Uterus (tissue), 4 donors: ENCODE results near the gene RARRES1. TPM values are rescaled to one million over a fixed set of nuclear protein-coding genes. Genes with fewer than 3 reads are reported as not detected.
A peak's percentile ranks its signal among the peaks of the same experiment; 100 is the strongest.

Source experiments
- DNase-seq, 2 donors: peaks; one replicate each; pipeline ENCODE4 v3.0.0-alpha.2; 2019 to 2020
- H3K27ac ChIP-seq, 2 donors: fragments of 200-600 bp; sonication (generic); 1 replicate in 1 of 2; 2 replicates in 1 of 2; pipeline ENCODE4 v1.5.1; 2016 to 2018
- H3K27me3 ChIP-seq, 2 donors: fragments of 200-600 bp; sonication (generic); one replicate each; pipeline ENCODE4 v1.5.1; 2018 to 2019; ENCODE audit warnings: control low read depth in 1 of 2
- H3K36me3 ChIP-seq, 2 donors: fragments of 200-600 bp; sonication (generic); one replicate each; pipeline ENCODE4 v1.5.1; 2019; ENCODE audit warnings: control low read depth in 1 of 2
- H3K4me1 ChIP-seq, 2 donors: fragments of 200-600 bp; sonication (generic); one replicate each; pipeline ENCODE4 v1.5.1; 2018 to 2019; ENCODE audit warnings: control low read depth in 1 of 2
- H3K4me3 ChIP-seq, 2 donors: fragments of 200-600 bp; sonication (generic); 1 replicate in 1 of 2; 2 replicates in 1 of 2; pipeline ENCODE4 v1.5.1; 2018 to 2019; ENCODE audit warnings: mild to moderate bottlenecking in 1 of 2
- H3K9me3 ChIP-seq, 2 donors: fragments of 200-600 bp; sonication (generic); one replicate each; pipeline ENCODE4 v1.5.1; 2019; ENCODE audit warnings: control low read depth in 1 of 2
- POLR2A ChIP-seq, 2 donors: fragments of 450-650 bp; IDR thresholded peaks; one replicate each; pipeline ENCODE4 v1.6.1; 2016; ENCODE audit warnings: antibody characterized with exemption in 2 of 2, mild to moderate bottlenecking in 1 of 2, moderate library complexity in 1 of 2
- intact Hi-C: fragments of 100-400 bp; cut with DNase I; formaldehyde crosslinking; loops from one replicate; pipeline ENCODE4 v1.15.1; 2023; ENCODE audit warnings: low total_unique reads
- total RNA-seq, 4 donors: library from RNA; depleted of rRNA in 3 of 4; stranded (reverse); fragments of >200 nt in 3 of 4; gene quantifications; one replicate each; pipeline versions ENCODE4 v1.1.0 to v1.2.4, GENCODE V29; 2014 to 2023
- TF ChIP-seq, protein P1 (sequence below), 4 experiments: fragments of 200-600 bp in 2 of 4; fragments of 450-650 bp in 2 of 4; sonication (generic) in 2 of 4; IDR thresholded peaks; one replicate each; pipeline ENCODE4 v1.5.1; 2016 to 2019; ENCODE audit warnings: antibody characterized with exemption in 4 of 4, mild to moderate bottlenecking in 2 of 4, moderate library complexity in 1 of 4
- donor health status: DM: yes; HTN: yes; CAD: no.

Gene RARRES1
- total RNA-seq, 4 donors from 2014 or later, result 12.8 to 398 (median 50.5) TPM

GRCh38 chr3:158773845-158774830 is 41.9 kb upstream of the RARRES1 start:
- no peaks in the 10 kb centered on the region for H3K9me3 ChIP-seq
- H3K27ac ChIP-seq, result peak overlapping the region; percentile 53 to 59
- peaks cover 0 to 25% of the 10 kb centered on the region in 2 donors for H3K4me1 ChIP-seq
- intact Hi-C loops, result no loop called here
- peak; percentile 39 to 48 for DNase-seq
- no peaks in the 10 kb centered on the region for H3K36me3 ChIP-seq
- H3K4me3 ChIP-seq, result no peak overlapping the region
- TF ChIP-seq POLR2A (IDR thresholded peaks at IDR 0.05), result no peak
- TF ChIP-seq, protein P1, sequence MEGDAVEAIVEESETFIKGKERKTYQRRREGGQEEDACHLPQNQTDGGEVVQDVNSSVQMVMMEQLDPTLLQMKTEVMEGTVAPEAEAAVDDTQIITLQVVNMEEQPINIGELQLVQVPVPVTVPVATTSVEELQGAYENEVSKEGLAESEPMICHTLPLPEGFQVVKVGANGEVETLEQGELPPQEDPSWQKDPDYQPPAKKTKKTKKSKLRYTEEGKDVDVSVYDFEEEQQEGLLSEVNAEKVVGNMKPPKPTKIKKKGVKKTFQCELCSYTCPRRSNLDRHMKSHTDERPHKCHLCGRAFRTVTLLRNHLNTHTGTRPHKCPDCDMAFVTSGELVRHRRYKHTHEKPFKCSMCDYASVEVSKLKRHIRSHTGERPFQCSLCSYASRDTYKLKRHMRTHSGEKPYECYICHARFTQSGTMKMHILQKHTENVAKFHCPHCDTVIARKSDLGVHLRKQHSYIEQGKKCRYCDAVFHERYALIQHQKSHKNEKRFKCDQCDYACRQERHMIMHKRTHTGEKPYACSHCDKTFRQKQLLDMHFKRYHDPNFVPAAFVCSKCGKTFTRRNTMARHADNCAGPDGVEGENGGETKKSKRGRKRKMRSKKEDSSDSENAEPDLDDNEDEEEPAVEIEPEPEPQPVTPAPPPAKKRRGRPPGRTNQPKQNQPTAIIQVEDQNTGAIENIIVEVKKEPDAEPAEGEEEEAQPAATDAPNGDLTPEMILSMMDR (IDR thresholded peaks at IDR 0.05), result no peak
- H3K27me3 ChIP-seq, result no peaks in the 10 kb centered on the region

DNA sequence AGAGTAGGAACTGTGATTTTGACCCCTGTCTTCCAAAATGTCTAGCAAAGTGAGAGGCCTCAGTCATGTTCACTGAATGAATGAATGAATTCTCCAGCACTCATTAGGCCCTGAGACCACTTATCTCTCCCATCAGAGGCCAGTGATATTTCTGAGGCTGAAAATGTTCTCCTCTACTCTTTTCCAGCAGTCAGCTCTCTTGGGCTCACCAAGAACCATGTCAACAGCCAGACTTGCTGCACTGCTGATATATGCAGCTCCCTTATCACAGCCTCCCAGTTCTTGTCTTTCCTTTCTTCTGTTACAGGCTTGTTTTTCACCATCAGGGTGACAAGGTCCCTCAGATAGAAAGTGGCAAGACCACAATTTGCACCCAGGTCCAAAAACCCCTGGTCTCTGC is 40.9 kb upstream of the RARRES1 start:
- no peak for DNase-seq
- TF ChIP-seq, protein P1 (IDR thresholded peaks at IDR 0.05), result no peak
- no peak for TF ChIP-seq POLR2A (IDR thresholded peaks at IDR 0.05)
- H3K27ac ChIP-seq, result peak overlapping the region in 1 of 2 donors; percentile 59
- H3K27me3 ChIP-seq, result no peaks in the 10 kb centered on the region
- H3K4me1 ChIP-seq, result peaks cover 4 to 33% of the 10 kb centered on the region in 2 donors
- no peak overlapping the region for H3K4me3 ChIP-seq
- no peaks in the 10 kb centered on the region for H3K9me3 ChIP-seq
- intact Hi-C loops, result no loop called here
- no peaks in the 10 kb centered on the region for H3K36me3 ChIP-seq

DNA sequence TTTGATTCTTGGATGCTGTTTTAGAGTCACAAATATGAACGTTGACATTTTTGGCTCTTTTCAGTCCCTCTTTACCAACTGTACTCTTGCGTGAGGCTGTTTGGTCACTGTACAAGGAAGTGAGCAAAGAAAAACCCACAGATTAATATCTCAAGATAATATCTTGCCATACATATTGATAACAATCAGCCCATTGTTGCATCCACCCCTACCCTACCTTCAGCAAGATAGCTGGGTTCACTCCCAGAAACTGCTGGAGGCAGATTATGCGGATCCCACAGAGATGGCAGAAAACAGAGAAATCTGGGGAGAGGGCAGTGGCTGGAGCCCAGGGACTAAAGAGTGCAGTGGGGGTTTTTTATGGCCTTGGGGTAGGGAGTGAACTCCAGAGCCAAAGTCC is 39.7 kb upstream of the RARRES1 start:
- no peak for TF ChIP-seq POLR2A (IDR thresholded peaks at IDR 0.05)
- TF ChIP-seq, protein P1 (IDR thresholded peaks at IDR 0.05), result no peak
- Histone ChIP-seq H3K9me3 (no peaks in the 10 kb centered on the region), H3K4me1 (peaks cover 5 to 40% of the 10 kb centered on the region in 2 donors), H3K27me3 (no peaks in the 10 kb centered on the region), H3K27ac (peak overlapping the region; percentile 71 to 77), H3K4me3 (no peak overlapping the region), H3K36me3 (no peaks in the 10 kb centered on the region)
- intact Hi-C loops, result no loop called here
- DNase-seq, result no peak

GRCh38 chr3:158771577-158771976 is 39.3 kb upstream of the RARRES1 start:
- intact Hi-C loops, result no loop called here
- H3K27me3 ChIP-seq, result no peaks in the 10 kb centered on the region
- H3K4me1 ChIP-seq, result peaks cover 5 to 40% of the 10 kb centered on the region in 2 donors
- no peaks in the 10 kb centered on the region for H3K9me3 ChIP-seq
- no peak overlapping the region for H3K4me3 ChIP-seq
- TF ChIP-seq, protein P1 (IDR thresholded peaks at IDR 0.05), result no peak
- no peak for TF ChIP-seq POLR2A (IDR thresholded peaks at IDR 0.05)
- no peak for DNase-seq
- peak overlapping the region; percentile 71 to 77 for H3K27ac ChIP-seq
- no peaks in the 10 kb centered on the region for H3K36me3 ChIP-seq

- TF ChIP-seq, protein P1 (IDR thresholded peaks at IDR 0.05), result no peak
- TF ChIP-seq POLR2A (IDR thresholded peaks at IDR 0.05), result no peak
- no peaks in the 10 kb centered on the region for H3K27me3 ChIP-seq
- intact Hi-C loops, result no loop called here
- H3K27ac ChIP-seq, result peak overlapping the region; percentile 71 to 77
- peaks cover 5 to 40% of the 10 kb centered on the region in 2 donors for H3K4me1 ChIP-seq
- no peaks in the 10 kb centered on the region for H3K36me3 ChIP-seq
- no peaks in the 10 kb centered on the region for H3K9me3 ChIP-seq
- no peak for DNase-seq
- H3K4me3 ChIP-seq, result no peak overlapping the region
Measured at GRCh38 chr3:158770741-158771350, 38.6 kb upstream of the RARRES1 start.
